AG04449 (cell line): ENCODE measurements around the gene ZFP36.

Source experiments
- CTCF ChIA-PET: fragments of 350-600 bp; formaldehyde crosslinking; extraction: SDS; loops from one replicate; lab custom pipeline; 2021; ENCODE audit warnings: antibody characterized with exemption; lab: Yijun Ruan, JAX
- POLR2A ChIA-PET: fragments of 400-600, 350-600 bp; formaldehyde crosslinking; extraction: SDS; loops from one replicate; lab custom pipeline; 2020; ENCODE audit warnings: antibody characterized with exemption, inconsistent platforms; lab: Yijun Ruan, JAX
- DNase-seq: peaks from one replicate; pipeline ENCODE4 v3.0.0-alpha.2; 2010; ENCODE audit warnings: low read depth, low spot score
- H3K4me3 ChIP-seq: 2 replicates; pipeline ENCODE4 v1.5.1; 2011; ENCODE audit warnings: low read depth, mild to moderate bottlenecking, control low read depth, low read length
- CTCF ChIP-seq: IDR thresholded peaks from one replicate; pipeline ENCODE4 v1.5.1; 2011; ENCODE audit warnings: mild to moderate bottlenecking, moderate library complexity, low read length, control low read depth, inconsistent platforms; ENCODE audit not compliant: insufficient read depth; ENCODE audit errors: missing control alignments

ZFP36 gene

GRCh38 chr19:39433480-39434079, 26.9 kb downstream of the ZFP36 start:
- no peak overlapping the region; the same call in 1 of the 2 replicates for H3K4me3 ChIP-seq
- no peak for TF ChIP-seq CTCF
- POLR2A ChIA-PET = interaction anchor here (0.8 to 1.1 kb wide), 2 partner anchors 11 to 30 kb away, joined by 3 to 6 read pairs; partner anchors contain the start of gene SUPT5H
- CTCF ChIA-PET = interaction anchor here (1.0 to 1.9 kb wide), 5 partner anchors 17 to 100 kb away, joined by 4 to 6 read pairs (median 4); partner anchors contain the start of gene EID2B
- no peak for DNase-seq

- DNase-seq = no peak
- H3K4me3 ChIP-seq = peak overlapping the region; percentile 100
- ChIA-PET POLR2A (interaction anchor here (0.8 to 1.8 kb wide), 6 partner anchors 7 to 40 kb away, joined by 3 to 31 read pairs (median 21); partner anchors contain the start of gene SUPT5H), CTCF (interaction anchor here (1.0 to 1.9 kb wide), 10 partner anchors 7 to 98 kb away, joined by 3 to 11 read pairs (median 5); partner anchors contain the start of genes DLL3, EID2B and PLEKHG2)
- no peak for TF ChIP-seq CTCF
Measured at GRCh38 chr19:39434123-39435076, 27.8 kb downstream of the ZFP36 start.

- POLR2A ChIA-PET = interaction anchor here (0.6 to 1.8 kb wide), 32 partner anchors 9 to 1827 kb away, joined by 3 to 31 read pairs (median 4); partner anchors contain the start of genes DYRK1B, EID2B, MED29 and PAF1
Measured at GRCh38 chr19:39435499-39436349, 29.1 kb downstream of the ZFP36 start, which contains the start of gene RPS16. TSS of gene RPS16 (minus strand) at chr19:39435949. CDS start at chr19:39435895, 54 bp downstream.

GRCh38 chr19:39436350-39436716, 29.7 kb downstream of the ZFP36 start:
- DNase-seq = no peak
- H3K4me3 ChIP-seq = peak overlapping the region; percentile 63
- CTCF ChIA-PET = interaction anchor here (0.6 to 1.8 kb wide), 10 partner anchors 9 to 98 kb away, joined by 3 to 11 read pairs (median 4); partner anchors contain the start of genes EID2B and PLEKHG2

More at GRCh38 chr19:39435499-39436349, 29.1 kb downstream of the ZFP36 start, which contains the start of gene RPS16:
- H3K4me3 ChIP-seq = peak within 1 kb of the TSS; percentile 100
- DNase-seq = no peak
- TF ChIP-seq CTCF = no peak
- CTCF ChIA-PET = interaction anchor here (0.6 to 1.8 kb wide), 12 partner anchors 9 to 99 kb away, joined by 3 to 11 read pairs (median 3); partner anchors contain the start of genes DLL3, EID2B and PLEKHG2

More at GRCh38 chr19:39436350-39436716, 29.7 kb downstream of the ZFP36 start:
- no peak for TF ChIP-seq CTCF
- POLR2A ChIA-PET = interaction anchor here (0.6 to 1.8 kb wide), 30 partner anchors 8 to 750 kb away, joined by 3 to 31 read pairs (median 5); partner anchors contain the start of genes DYRK1B, EID2B, MED29 and PAF1
